Smooth muscle cell (in vitro differentiated cells): ENCODE measurements around the gene G0S2. TPM values are rescaled to one million over a fixed set of nuclear protein-coding genes. Genes with fewer than 3 reads are reported as not detected.

Source experiments
- DNase-seq: peaks from one replicate; lab custom pipeline; 2025; ENCODE audit not compliant: unreplicated experiment; lab: John Stamatoyannopoulos, UW
- H2AFZ ChIP-seq: fragments of 200-600 bp; sonication (generic); 2 replicates; pipeline ENCODE4 v1.6.0; 2016; ENCODE audit warnings: antibody characterized with exemption, low read depth, mild to moderate bottlenecking
- H3F3A ChIP-seq: fragments of 200-600 bp; sonication (generic); 2 replicates; pipeline ENCODE4 v1.6.0; 2017; ENCODE audit warnings: antibody characterized with exemption, low read depth
- H3K27ac ChIP-seq: fragments of 200-600 bp; sonication (generic); 2 replicates; pipeline ENCODE4 v1.5.1; 2016; ENCODE audit warnings: low read depth, mild to moderate bottlenecking
- H3K27me3 ChIP-seq: fragments of 200-600 bp; sonication (generic); 2 replicates; pipeline ENCODE4 v1.6.1; 2016; ENCODE audit warnings: low read depth, mild to moderate bottlenecking
- H3K36me3 ChIP-seq: fragments of 200-600 bp; sonication (generic); 2 replicates; pipeline ENCODE4 v1.5.1; 2016; ENCODE audit warnings: low read depth
- H3K4me1 ChIP-seq: fragments of 200-600 bp; sonication (generic); 2 replicates; pipeline ENCODE4 v1.5.1; 2016; ENCODE audit warnings: low read depth
- H3K4me2 ChIP-seq: fragments of 200-600 bp; sonication (generic); 2 replicates; pipeline ENCODE4 v1.6.0; 2016; ENCODE audit warnings: mild to moderate bottlenecking
- H3K4me3 ChIP-seq: fragments of 200-600 bp; sonication (generic); 2 replicates; pipeline ENCODE4 v1.5.1; 2016; ENCODE audit warnings: mild to moderate bottlenecking
- H3K79me2 ChIP-seq: fragments of 200-600 bp; sonication (generic); 2 replicates; pipeline ENCODE4 v1.6.0; 2016; ENCODE audit warnings: low read depth, mild to moderate bottlenecking
- H3K9ac ChIP-seq: fragments of 200-600 bp; sonication (generic); 2 replicates; pipeline ENCODE4 v1.6.0; 2016; ENCODE audit warnings: low read depth
- H3K9me3 ChIP-seq: fragments of 200-600 bp; sonication (generic); replicated peaks from 2 replicates; pipeline ENCODE4 v1.5.1; 2016; ENCODE audit warnings: low read depth
- H4K20me1 ChIP-seq: fragments of 200-600 bp; sonication (generic); 2 replicates; pipeline ENCODE4 v1.6.0; 2016; ENCODE audit warnings: low read depth
- CTCF ChIP-seq: fragments of 200-600 bp; sonication (generic); IDR thresholded peaks from 2 replicates; pipeline ENCODE4 v1.5.1; 2017; ENCODE audit warnings: borderline replicate concordance, mild to moderate bottlenecking, antibody characterized with exemption; ENCODE audit not compliant: insufficient read depth, poor library complexity, severe bottlenecking
- WGBS: methylation state at CpG from one replicate; pipeline ENCODE4 v1.1.7; 2016; ENCODE audit warnings: low lambda C conversion rate; 5-methylcytosine and 5-hydroxymethylcytosine counted together
- polyA plus RNA-seq: library from polyadenylated mRNA; unstranded; fragments of >200 nt; fragmentation: Nextera tagmentation; extraction: Ambion mirVana; gene quantifications from 2 replicates; pipeline ENCODE4 v1.2.1, GENCODE V29; 2016
- total RNA-seq: library from RNA; depleted of rRNA; stranded (reverse); fragments of >200 nt; gene quantifications from 2 replicates; pipeline ENCODE4 v1.2.3, GENCODE V29; 2014

G0S2 gene
- total RNA-seq (2.1 and 7.6 TPM in 2 replicates), polyA plus RNA-seq (5.7 and 6.7 TPM in 2 replicates)

- H3F3A ChIP-seq, result no peaks in the 10 kb centered on the region
- H3K9me3 ChIP-seq, result no peaks in the 10 kb centered on the region
- DNase-seq, result no peak
- H3K4me2 ChIP-seq, result peak within 1 kb of the TSS; percentile 92
- H4K20me1 ChIP-seq, result no peaks in the 10 kb centered on the region
- H3K36me3 ChIP-seq, result no peaks in the 10 kb centered on the region
- TF ChIP-seq CTCF, result no peak
- no peaks in the 10 kb centered on the region for H3K79me2 ChIP-seq
- no peak within 1 kb of the TSS for H3K9ac ChIP-seq
- 5% methylated on average over 44 of the region's 47 CpGs for WGBS
- peak within 1 kb of the TSS; percentile 52 for H3K4me3 ChIP-seq
- peak within 1 kb of the TSS; percentile 66 for H2AFZ ChIP-seq
- no peak within 1 kb of the TSS for H3K27ac ChIP-seq
- H3K27me3 ChIP-seq, result peaks cover 42% of the 10 kb centered on the region
- H3K4me1 ChIP-seq, result peaks cover 6% of the 10 kb centered on the region
Observed at GRCh38 chr1:209674957-209675564, at the start of gene G0S2. G0S2 (plus strand) TSS chr1:209675412; CDS start chr1:209675685, 273 bp downstream.

DNA sequence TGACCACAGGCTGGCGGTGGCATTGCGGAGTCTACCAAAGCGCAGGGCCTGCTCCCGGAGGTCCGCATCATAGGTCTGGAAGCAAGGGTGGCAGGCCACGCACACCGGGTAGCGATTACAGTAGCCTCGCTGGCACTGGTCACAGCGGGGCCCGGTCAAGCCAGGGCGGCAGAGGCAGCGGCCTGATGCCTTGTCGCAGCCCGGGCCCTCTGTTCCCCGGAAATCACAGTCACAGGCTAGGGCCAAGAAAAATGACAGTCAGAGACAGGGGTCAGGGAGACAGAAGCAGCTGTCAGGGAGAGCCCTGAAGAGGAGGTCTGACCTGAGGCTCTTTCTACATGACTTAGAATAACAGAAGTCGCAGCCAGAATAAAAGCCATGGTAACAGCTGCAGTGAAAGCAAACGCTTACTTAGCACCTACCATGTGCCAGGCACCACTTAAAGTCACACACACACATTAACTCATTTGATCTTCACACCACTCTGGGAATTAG is 49.4 kb upstream of the G0S2 start:
- TF ChIP-seq CTCF, result no peak
- Histone ChIP-seq H3K79me2 (no peaks in the 10 kb centered on the region), H3K9me3 (no peaks in the 10 kb centered on the region), H3K4me3 (no peak overlapping the region), H3K9ac (no peak overlapping the region), H3K4me2 (no peak overlapping the region), H3K36me3 (no peaks in the 10 kb centered on the region), H4K20me1 (no peaks in the 10 kb centered on the region), H3K27me3 (no peaks in the 10 kb centered on the region), H3K27ac (no peak overlapping the region), H3F3A (no peaks in the 10 kb centered on the region), H2AFZ (no peak overlapping the region), H3K4me1 (no peaks in the 10 kb centered on the region)
- no peak for DNase-seq
- 98% methylated on average over 18 of the region's 18 CpGs for WGBS

DNA sequence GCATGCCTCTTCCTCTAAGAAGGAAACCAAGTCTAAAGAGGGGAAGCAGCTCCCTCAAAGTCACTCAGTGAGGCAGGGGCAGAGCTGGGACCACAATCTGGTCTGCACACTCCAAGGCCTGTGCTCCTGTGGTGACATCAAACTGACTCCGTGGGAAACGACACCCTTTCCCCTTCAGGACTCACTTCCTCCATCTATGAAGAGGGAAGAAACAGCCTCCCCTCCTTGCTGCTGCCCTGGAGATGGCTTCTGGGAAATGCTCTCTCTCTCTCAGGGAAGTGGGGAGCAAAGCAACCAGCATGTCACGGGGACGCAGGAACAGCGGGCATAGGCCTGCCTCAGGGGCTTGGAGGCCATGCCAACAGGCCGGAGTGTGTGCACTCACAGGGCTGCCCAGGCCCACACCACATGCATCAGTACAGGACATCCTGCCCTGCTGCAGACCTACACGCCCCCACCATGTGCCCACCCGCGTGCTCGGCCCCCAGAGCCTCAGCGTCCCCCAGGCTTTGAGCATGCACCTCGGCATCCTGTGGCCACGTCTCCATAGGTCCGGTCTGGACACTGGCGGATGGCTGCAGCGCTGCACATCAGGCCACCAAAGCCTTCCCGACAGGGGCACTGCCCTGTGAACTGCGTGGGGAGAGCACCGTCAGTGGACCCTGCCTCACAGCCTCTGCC is 48.7 kb upstream of the G0S2 start:
- WGBS, result 94% methylated on average over 19 of the region's 19 CpGs
- no peaks in the 10 kb centered on the region for H3F3A ChIP-seq
- no peak overlapping the region for H3K4me2 ChIP-seq
- no peak overlapping the region for H3K4me3 ChIP-seq
- H2AFZ ChIP-seq, result no peak overlapping the region
- no peaks in the 10 kb centered on the region for H3K36me3 ChIP-seq
- H3K9ac ChIP-seq, result no peak overlapping the region
- H3K79me2 ChIP-seq, result no peaks in the 10 kb centered on the region
- no peak overlapping the region for H3K27ac ChIP-seq
- no peak for TF ChIP-seq CTCF
- no peak for DNase-seq
- H4K20me1 ChIP-seq, result peaks cover 3% of the 10 kb centered on the region
- H3K9me3 ChIP-seq, result no peaks in the 10 kb centered on the region
- H3K4me1 ChIP-seq, result no peaks in the 10 kb centered on the region
- no peaks in the 10 kb centered on the region for H3K27me3 ChIP-seq
